Non-pigmented ciliary epithelial cell (primary cell): Measurements from ENCODE around the gene ARHGAP45.
A peak's percentile ranks its signal among the peaks of the same experiment; 100 is the strongest.
"Not testable (repeated sequence)": the region's sequence is repeated elsewhere in the genome, so short reads cannot be mapped to it uniquely, and the experiment has no call there.

Source experiments
- DNase-seq: peaks from one replicate; pipeline ENCODE4 v3.0.0-alpha.2; 2010; ENCODE audit warnings: low read depth

Gene ARHGAP45

GRCh38 chr19:1066748-1067340, at the start of gene ARHGAP45:
Gene ARHGAP45 (plus strand): TSS chr19:1067167. CDS start chr19:1067406, 239 bp downstream.
- no peak for DNase-seq

GRCh38 chr19:1017906-1018305, 49.1 kb upstream of the ARHGAP45 start:
- no peak for DNase-seq

GRCh38 chr19:1018393-1018792, 48.6 kb upstream of the ARHGAP45 start:
- DNase-seq = no peak

- DNase-seq = no peak
These were observed 47.9 kb upstream of the ARHGAP45 start for GRCh38 chr19:1018932-1019615.

- DNase-seq = no peak
These were observed 47.4 kb upstream of the ARHGAP45 start for GRCh38 chr19:1019616-1019961.

- DNase-seq = no peak
These were observed 46.7 kb upstream of the ARHGAP45 start for GRCh38 chr19:1019980-1020867.

GRCh38 chr19:1020868-1021425, 46.0 kb upstream of the ARHGAP45 start, which contains the start of gene TMEM259:
Gene TMEM259 (minus strand): TSS chr19:1021123. CDS start chr19:1020996, 127 bp downstream.
- peak; percentile 76 for DNase-seq

GRCh38 chr19:1023883-1024188, 43.1 kb upstream of the ARHGAP45 start:
- DNase-seq = not testable (repeated sequence)

GRCh38 chr19:1025080-1025479, 41.9 kb upstream of the ARHGAP45 start:
- not testable (repeated sequence) for DNase-seq

- DNase-seq = no peak
These were observed 40.8 kb upstream of the ARHGAP45 start, which contains the start of gene CNN2 for GRCh38 chr19:1025960-1026782. Gene CNN2 (plus strand): TSS chr19:1026608. CDS start chr19:1026662, 54 bp downstream.

GRCh38 chr19:1026783-1027649, 40.0 kb upstream of the ARHGAP45 start:
- DNase-seq = no peak

- no peak for DNase-seq
These were observed 39.3 kb upstream of the ARHGAP45 start for GRCh38 chr19:1027650-1028061.

- peak; percentile 70 for DNase-seq
These were observed 38.7 kb upstream of the ARHGAP45 start for GRCh38 chr19:1028062-1028926.

GRCh38 chr19:1032264-1032867, 34.6 kb upstream of the ARHGAP45 start:
- DNase-seq = no peak

- no peak for DNase-seq
These were observed 30.9 kb upstream of the ARHGAP45 start for GRCh38 chr19:1035998-1036621.

GRCh38 chr19:1037621-1038064, 29.3 kb upstream of the ARHGAP45 start:
- no peak for DNase-seq

GRCh38 chr19:1038978-1039645, 27.9 kb upstream of the ARHGAP45 start:
- DNase-seq = no peak
